Upper lobe of right lung (tissue), 1 donor: Measurements from ENCODE around the gene BUB1. TPM values are rescaled to one million over a fixed set of nuclear protein-coding genes. Genes with fewer than 3 reads are reported as not detected.

Experiments
- ATAC-seq: fragments of 200-7000 bp; cut with Tn5 transposase; one replicate; pipeline ENCODE4 v1.9.1; 2020; ENCODE audit warnings: mild to moderate bottlenecking, moderate library complexity
- DNase-seq: peaks from one replicate; pipeline ENCODE4 v3.0.0-alpha.2; 2020
- H3K27ac ChIP-seq: fragments of 200-600 bp; one replicate; pipeline ENCODE4 v1.8.0; 2022
- H3K27me3 ChIP-seq: fragments of 200-600 bp; one replicate; pipeline ENCODE4 v1.8.0; 2022; ENCODE audit warnings: mild to moderate bottlenecking
- H3K36me3 ChIP-seq: fragments of 200-600 bp; one replicate; pipeline ENCODE4 v1.8.0; 2022
- H3K4me1 ChIP-seq: fragments of 200-600 bp; one replicate; pipeline ENCODE4 v1.8.0; 2022
- H3K4me3 ChIP-seq: fragments of 200-600 bp; one replicate; pipeline ENCODE4 v1.8.0; 2022; ENCODE audit warnings: mild to moderate bottlenecking
- H3K9me3 ChIP-seq: fragments of 200-600 bp; one replicate; pipeline ENCODE4 v1.8.0; 2022
- CTCF ChIP-seq: fragments of 200-600 bp; IDR thresholded peaks from one replicate; pipeline ENCODE4 v1.8.0; 2022; ENCODE audit warnings: antibody characterized with exemption
- intact Hi-C: fragments of 100-400 bp; cut with DNase I; formaldehyde crosslinking; loops from one replicate; pipeline ENCODE4 v1.11.0; 2022
- total RNA-seq: library from RNA; stranded (reverse); fragmentation: NEBNext Ultra II Directional; extraction: Animal tissue kit (Norgen Biotek cat#: 25700); gene quantifications from one replicate; pipeline ENCODE4 v1.2.1, GENCODE V29; 2021
- donor health status: DM: no; HTN: yes; CAD: no; lungs with severe emphysema.

The BUB1 gene
- total RNA-seq, 1 donor from 2014 or later = 2.4 TPM

DNA sequence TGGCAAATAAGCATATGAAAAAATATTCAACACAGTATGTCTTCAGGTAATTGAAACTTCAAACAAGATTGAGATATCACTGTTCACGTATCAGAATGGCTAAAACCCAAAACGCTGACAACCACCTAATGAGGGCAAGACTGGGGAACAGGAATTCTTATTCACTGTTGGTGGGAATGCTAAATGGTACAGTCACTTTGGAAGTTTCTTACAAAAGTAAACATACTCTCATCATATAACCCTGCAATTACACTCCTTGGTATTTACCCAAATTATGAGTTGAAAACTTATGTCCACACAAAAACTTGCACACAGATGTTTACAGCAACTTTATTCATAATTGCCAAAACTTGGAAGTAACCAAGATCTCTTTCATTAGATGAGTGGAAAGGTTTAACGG lies 30.1 kb downstream of the BUB1 start:
- no peaks in the 10 kb centered on the region for H3K36me3 ChIP-seq
- no peak for TF ChIP-seq CTCF
- H3K4me1 ChIP-seq = no peaks in the 10 kb centered on the region
- no peak overlapping the region for H3K27ac ChIP-seq
- no peaks in the 10 kb centered on the region for H3K27me3 ChIP-seq
- no peak overlapping the region for H3K4me3 ChIP-seq
- H3K9me3 ChIP-seq = no peaks in the 10 kb centered on the region
- ATAC-seq (no peak), DNase-seq (no peak)
- intact Hi-C loops = no loop called here

DNA sequence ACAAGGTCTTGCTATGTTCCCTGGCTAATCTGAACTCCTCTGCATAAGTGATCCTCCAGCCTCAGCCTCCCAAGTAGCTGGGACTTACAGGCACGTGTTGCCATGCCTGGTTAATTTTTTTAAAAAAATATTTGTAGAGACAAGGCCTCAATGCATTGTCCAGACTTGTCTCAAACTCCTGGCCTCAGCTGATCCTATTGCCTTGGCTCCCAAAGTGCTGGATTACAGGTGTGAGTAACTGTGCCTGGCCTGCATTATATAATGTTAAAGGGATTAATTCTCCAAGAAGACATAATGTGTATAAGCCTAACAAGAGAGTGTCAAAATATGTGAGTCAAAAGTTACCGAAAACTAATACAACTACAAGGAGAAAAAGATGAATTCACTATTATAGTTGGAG lies 32.2 kb downstream of the BUB1 start:
- TF ChIP-seq CTCF = no peak
- intact Hi-C loops = no loop called here
- ATAC-seq (no peak), DNase-seq (no peak)
- Histone ChIP-seq H3K36me3 (no peaks in the 10 kb centered on the region), H3K4me3 (no peak overlapping the region), H3K27ac (no peak overlapping the region), H3K9me3 (no peaks in the 10 kb centered on the region), H3K4me1 (no peaks in the 10 kb centered on the region), H3K27me3 (no peaks in the 10 kb centered on the region)

DNA sequence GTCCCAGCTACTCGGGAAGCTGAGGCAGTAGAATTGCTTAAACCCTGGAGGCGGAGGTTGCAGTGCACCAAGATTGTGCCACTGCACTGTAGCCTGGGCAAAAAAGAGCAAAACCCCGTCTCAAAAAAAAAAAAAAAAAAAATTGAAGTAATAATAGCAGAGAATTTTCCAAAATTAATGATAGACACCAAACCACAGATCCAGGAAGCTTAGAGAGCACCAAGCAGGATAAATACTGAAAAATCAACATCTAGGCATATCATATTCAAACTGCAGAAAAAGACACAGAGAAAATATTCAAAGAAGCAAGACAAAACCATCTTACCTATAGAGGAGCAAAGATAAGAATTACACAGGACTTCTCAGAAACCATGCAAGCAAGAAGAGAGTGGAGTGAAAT lies 33.5 kb downstream of the BUB1 start:
- H3K27me3 ChIP-seq = no peaks in the 10 kb centered on the region
- no peaks in the 10 kb centered on the region for H3K4me1 ChIP-seq
- ATAC-seq (no peak), DNase-seq (no peak)
- no peaks in the 10 kb centered on the region for H3K36me3 ChIP-seq
- TF ChIP-seq CTCF = no peak
- intact Hi-C loops = no loop called here
- H3K9me3 ChIP-seq = no peaks in the 10 kb centered on the region
- no peak overlapping the region for H3K27ac ChIP-seq
- H3K4me3 ChIP-seq = no peak overlapping the region

- DNase-seq = no peak
- intact Hi-C loops = no loop called here
- no peaks in the 10 kb centered on the region for H3K4me1 ChIP-seq
Observed at GRCh38 chr2:110642360-110642759, 35.5 kb downstream of the BUB1 start.

DNA sequence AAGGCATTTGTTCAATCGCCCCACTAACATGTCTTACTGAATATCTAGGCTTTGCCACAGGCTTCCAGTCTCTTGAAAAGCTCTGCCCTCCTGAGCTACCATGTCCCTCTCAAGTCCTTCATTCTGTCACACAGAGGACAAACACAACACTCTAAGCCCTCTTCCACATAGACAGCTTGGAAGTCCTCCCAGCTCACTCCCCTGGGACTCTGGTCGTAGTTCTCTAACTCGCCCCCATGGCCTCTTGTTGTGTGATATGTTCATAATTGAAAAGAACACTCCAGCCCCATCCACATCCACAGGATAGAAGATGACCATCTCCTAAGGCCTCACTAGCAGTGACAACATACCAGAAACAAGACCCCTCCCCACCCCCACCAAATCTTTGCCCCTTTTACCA lies 37.9 kb downstream of the BUB1 start:
- no peak for TF ChIP-seq CTCF
- intact Hi-C loops = no loop called here
- Histone ChIP-seq H3K9me3 (no peaks in the 10 kb centered on the region), H3K36me3 (no peaks in the 10 kb centered on the region), H3K4me3 (no peak overlapping the region), H3K4me1 (no peaks in the 10 kb centered on the region), H3K27me3 (no peaks in the 10 kb centered on the region), H3K27ac (no peak overlapping the region)
- ATAC-seq (no peak), DNase-seq (no peak)

More at GRCh38 chr2:110642360-110642759, 35.5 kb downstream of the BUB1 start:
- Histone ChIP-seq H3K4me3 (no peak overlapping the region), H3K36me3 (no peaks in the 10 kb centered on the region), H3K27ac (no peak overlapping the region), H3K9me3 (no peaks in the 10 kb centered on the region), H3K27me3 (no peaks in the 10 kb centered on the region)
- TF ChIP-seq CTCF = no peak
- ATAC-seq = no peak

GRCh38 chr2:110638952-110639695 lies 38.7 kb downstream of the BUB1 start:
- no peaks in the 10 kb centered on the region for H3K9me3 ChIP-seq
- intact Hi-C loops = no loop called here
- no peak overlapping the region for H3K27ac ChIP-seq
- DNase-seq = no peak
- H3K36me3 ChIP-seq = no peaks in the 10 kb centered on the region
- no peaks in the 10 kb centered on the region for H3K4me1 ChIP-seq
- TF ChIP-seq CTCF = no peak
- no peak for ATAC-seq
- H3K4me3 ChIP-seq = no peak overlapping the region
- no peaks in the 10 kb centered on the region for H3K27me3 ChIP-seq
